Gastrocnemius medialis (tissue), 4 donors: ENCODE measurements around the gene UQCC2. TPM values are rescaled to one million over a fixed set of nuclear protein-coding genes. Genes with fewer than 3 reads are reported as not detected.

Source experiments
- ATAC-seq, 2 donors: fragments of 150-250 bp; one replicate each; pipeline ENCODE4 v1.9.1; 2016
- DNase-seq, 2 donors: peaks; one replicate each; pipeline ENCODE4 v3.0.0-alpha.2; 2019
- H3K27ac ChIP-seq, 4 donors: fragments of 200-600 bp; sonication (generic); 1 replicate in 1 of 4; 2 replicates in 3 of 4; pipeline ENCODE4 v1.5.1; 2016 to 2018; ENCODE audit warnings: mild to moderate bottlenecking in 2 of 4, moderate library complexity in 1 of 4
- H3K27me3 ChIP-seq, 3 donors: fragments of 200-600 bp; sonication (generic) in 2 of 3; 1 replicate in 1 of 3; 2 replicates in 2 of 3; pipeline versions ENCODE4 v1.5.1 to v1.6.0; 2016 to 2019; ENCODE audit warnings: mild to moderate bottlenecking in 1 of 3, moderate library complexity in 1 of 3
- H3K36me3 ChIP-seq, 2 donors: fragments of 200-600 bp; sonication (generic) in 1 of 2; one replicate each; pipeline ENCODE4 v1.5.1; 2017 to 2018
- H3K4me1 ChIP-seq, 2 donors: fragments of 200-600 bp; sonication (generic) in 1 of 2; one replicate each; pipeline ENCODE4 v1.5.1; 2016 to 2017; ENCODE audit warnings: mild to moderate bottlenecking in 2 of 2
- H3K4me3 ChIP-seq, 4 donors: fragments of 200-600 bp; sonication (generic) in 3 of 4; 1 replicate in 1 of 4; 2 replicates in 3 of 4; pipeline ENCODE4 v1.5.1; 2016 to 2019; ENCODE audit warnings: mild to moderate bottlenecking in 2 of 4
- H3K9me3 ChIP-seq, 3 donors: fragments of 200-600 bp; sonication (generic) in 2 of 3; 1 replicate in 1 of 3; 2 replicates in 2 of 3; pipeline ENCODE4 v1.5.1; 2016 to 2019
- CTCF ChIP-seq, 5 experiments: fragments of 450-650 bp in 3 of 5; fragments of 200-600 bp in 2 of 5; sonication (generic) in 2 of 5; IDR thresholded peaks in 4 of 5; conservative IDR thresholded peaks in 1 of 5; 1 replicate in 4 of 5; 2 replicates in 1 of 5; pipeline ENCODE4 v1.5.1; 2016 to 2019; ENCODE audit warnings: antibody characterized with exemption in 5 of 5, mild to moderate bottlenecking in 3 of 5, moderate library complexity in 3 of 5
- POLR2A ChIP-seq, 2 donors: fragments of 450-650 bp; IDR thresholded peaks; one replicate each; pipeline ENCODE4 v1.6.1; 2017; ENCODE audit warnings: antibody characterized with exemption in 2 of 2, mild to moderate bottlenecking in 2 of 2, moderate library complexity in 2 of 2
- in situ Hi-C, 4 donors: fragments of 200-750 bp; cut with MboI; loops; one replicate each; pipeline versions ENCODE4 v1.15.0 to v1.8.0; 2017; ENCODE audit warnings: low sequenced_read_pairs in 4 of 4
- intact Hi-C: fragments of 100-400 bp; cut with DNase I; formaldehyde crosslinking; loops from one replicate; pipeline ENCODE4 v1.15.1; 2023; ENCODE audit warnings: low total_unique reads
- total RNA-seq, 4 donors: library from RNA; depleted of rRNA; stranded (reverse); fragments of >200 nt; gene quantifications; one replicate each; pipeline versions ENCODE4 v1.1.0 to v1.2.3, GENCODE V29; 2016

UQCC2 gene
- total RNA-seq, 4 donors from 2014 or later, result 50.7 to 101 (median 63.5) TPM

GRCh38 chr6:33742092-33742491 is 30.6 kb upstream of the UQCC2 start:
- TF ChIP-seq CTCF (IDR thresholded peaks at IDR 0.05 in 4 of 5, conservative IDR thresholded peaks at IDR 0.05 in 1 of 5), result no peak
- peak in 1 of 2 donors; percentile 79 for TF ChIP-seq POLR2A (IDR thresholded peaks at IDR 0.05)
- H3K27me3 ChIP-seq, result no peaks in the 10 kb centered on the region
- ATAC-seq (no peak), DNase-seq (peak; percentile 73 to 84)
- H3K4me3 ChIP-seq, result peak overlapping the region; percentile 59 to 88 (median 76)
- peaks cover 36 to 47% of the 10 kb centered on the region in 2 donors for H3K4me1 ChIP-seq
- intact Hi-C loops (loop anchor here (5.0 to 10.0 kb wide), 2 partner anchors 1623 to 1925 kb away; partner anchors contain the start of genes HSPA1A and HSPA1L), in situ Hi-C loops (loop anchor here in 1 of 4 donors (25.0 kb wide), 1 partner anchor 545 kb away; no protein-coding TSS in a partner anchor)
- H3K9me3 ChIP-seq, result no peaks in the 10 kb centered on the region
- peaks cover 0 to 39% of the 10 kb centered on the region in 2 donors for H3K36me3 ChIP-seq
- peak overlapping the region; percentile 98 to 100 (median 100) for H3K27ac ChIP-seq

GRCh38 chr6:33740794-33741193 is 29.3 kb upstream of the UQCC2 start:
- Histone ChIP-seq H3K9me3 (no peaks in the 10 kb centered on the region), H3K27ac (peak overlapping the region; percentile 98 to 100 (median 100)), H3K4me3 (peak overlapping the region; percentile 22 to 88 (median 40)), H3K36me3 (peaks cover 0 to 52% of the 10 kb centered on the region in 2 donors), H3K4me1 (peaks cover 49 to 60% of the 10 kb centered on the region in 2 donors), H3K27me3 (no peaks in the 10 kb centered on the region)
- no peak for TF ChIP-seq CTCF (IDR thresholded peaks at IDR 0.05 in 4 of 5, conservative IDR thresholded peaks at IDR 0.05 in 1 of 5)
- TF ChIP-seq POLR2A (IDR thresholded peaks at IDR 0.05), result no peak
- DNase-seq (peak; percentile 63 to 82), ATAC-seq (peak; percentile 2 to 10)
- in situ Hi-C loops (loop anchor here in 1 of 4 donors (25.0 kb wide), 1 partner anchor 547 kb away; no protein-coding TSS in a partner anchor), intact Hi-C loops (loop anchor here (5.0 to 10.0 kb wide), 2 partner anchors 1624 to 1923 kb away; partner anchors contain the start of genes HSPA1A and HSPA1L)

- Histone ChIP-seq H3K9me3 (no peaks in the 10 kb centered on the region), H3K27ac (peak overlapping the region; percentile 98 to 100 (median 100)), H3K36me3 (peaks cover 0 to 52% of the 10 kb centered on the region in 2 donors), H3K4me3 (peak overlapping the region; percentile 22 to 88 (median 40)), H3K27me3 (no peaks in the 10 kb centered on the region), H3K4me1 (peaks cover 53 to 65% of the 10 kb centered on the region in 2 donors)
- in situ Hi-C loops, result loop anchor here in 1 of 4 donors (25.0 kb wide), 1 partner anchor 547 kb away; no protein-coding TSS in a partner anchor
- DNase-seq (peak; percentile 89 to 98), ATAC-seq (peak; percentile 40 to 46)
- intact Hi-C loops, result loop anchor here (5.0 to 10.0 kb wide), 2 partner anchors 1625 to 1923 kb away; partner anchors contain the start of genes HSPA1A and HSPA1L
- TF ChIP-seq CTCF (IDR thresholded peaks at IDR 0.05 in 4 of 5, conservative IDR thresholded peaks at IDR 0.05 in 1 of 5) (no peak), POLR2A (IDR thresholded peaks at IDR 0.05) (peak in 1 of 2 donors; percentile 76)
Observed at GRCh38 chr6:33740204-33740608, 28.7 kb upstream of the UQCC2 start.

GRCh38 chr6:33739571-33739970 is 28.1 kb upstream of the UQCC2 start:
- H3K4me1 ChIP-seq, result peaks cover 59 to 72% of the 10 kb centered on the region in 2 donors
- no peaks in the 10 kb centered on the region for H3K9me3 ChIP-seq
- peak overlapping the region; percentile 98 to 100 (median 100) for H3K27ac ChIP-seq
- H3K4me3 ChIP-seq, result peak overlapping the region; percentile 6 to 88 (median 28)
- in situ Hi-C loops (loop anchor here in 1 of 4 donors (25.0 kb wide), 1 partner anchor 548 kb away; no protein-coding TSS in a partner anchor), intact Hi-C loops (no loop called here)
- ATAC-seq (peak in 1 of 2 donors; percentile 0), DNase-seq (peak in 1 of 2 donors; percentile 70)
- no peaks in the 10 kb centered on the region for H3K27me3 ChIP-seq
- TF ChIP-seq CTCF (IDR thresholded peaks at IDR 0.05 in 4 of 5, conservative IDR thresholded peaks at IDR 0.05 in 1 of 5) (no peak), POLR2A (IDR thresholded peaks at IDR 0.05) (no peak)
- peaks cover under 1 to 53% of the 10 kb centered on the region in 2 donors for H3K36me3 ChIP-seq
